Mammary epithelial cell (primary cell): ENCODE measurements around the gene PRPSAP1.

Source experiments
- EZH2 ChIP-seq: IDR thresholded peaks from 2 replicates; pipeline ENCODE4 v1.6.1; 2012; ENCODE audit warnings: low read length, inconsistent platforms, borderline replicate concordance
- TF ChIP-seq, protein P1 (sequence below), 2 donors: IDR thresholded peaks in 1 of 2; conservative IDR thresholded peaks in 1 of 2; 2 replicates each; pipeline ENCODE4 v1.5.1; 2011 to 2012; ENCODE audit warnings: inconsistent platforms in 2 of 2, low read length in 2 of 2, mild to moderate bottlenecking in 2 of 2, control low read depth in 1 of 2, low read depth in 1 of 2; ENCODE audit not compliant: insufficient read depth in 1 of 2; ENCODE audit errors: extremely low read depth in 1 of 2

DNA sequence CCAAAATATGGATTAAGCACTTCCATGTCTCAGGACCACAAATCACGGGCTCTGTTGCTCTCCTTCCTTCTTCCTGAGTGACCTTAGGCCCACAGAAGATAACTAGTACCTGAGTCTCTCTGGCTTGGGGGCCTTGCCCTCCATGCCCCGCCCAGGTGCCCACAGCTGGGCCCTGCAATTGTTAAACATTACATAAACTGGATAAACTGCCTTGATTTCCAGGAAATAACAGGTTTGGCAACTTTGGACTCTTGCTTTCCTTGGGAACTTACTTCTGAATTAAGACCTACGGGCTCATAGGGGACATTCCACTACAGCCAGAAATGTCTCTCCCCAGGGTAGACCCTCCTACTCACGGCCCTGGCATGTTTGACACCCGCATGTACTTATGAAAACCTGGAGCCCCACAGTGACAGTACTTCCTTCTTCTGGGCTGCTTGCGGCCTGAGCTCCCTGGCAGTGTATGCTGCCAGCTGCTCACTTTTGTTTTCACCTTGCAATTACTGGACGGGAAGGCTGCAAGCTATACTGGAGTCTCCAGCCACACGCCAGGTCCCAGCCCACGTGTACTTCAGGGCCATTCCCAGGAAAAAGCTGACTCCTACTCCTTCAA, 90.9 kb downstream of the PRPSAP1 start:
- TF ChIP-seq, protein P1, sequence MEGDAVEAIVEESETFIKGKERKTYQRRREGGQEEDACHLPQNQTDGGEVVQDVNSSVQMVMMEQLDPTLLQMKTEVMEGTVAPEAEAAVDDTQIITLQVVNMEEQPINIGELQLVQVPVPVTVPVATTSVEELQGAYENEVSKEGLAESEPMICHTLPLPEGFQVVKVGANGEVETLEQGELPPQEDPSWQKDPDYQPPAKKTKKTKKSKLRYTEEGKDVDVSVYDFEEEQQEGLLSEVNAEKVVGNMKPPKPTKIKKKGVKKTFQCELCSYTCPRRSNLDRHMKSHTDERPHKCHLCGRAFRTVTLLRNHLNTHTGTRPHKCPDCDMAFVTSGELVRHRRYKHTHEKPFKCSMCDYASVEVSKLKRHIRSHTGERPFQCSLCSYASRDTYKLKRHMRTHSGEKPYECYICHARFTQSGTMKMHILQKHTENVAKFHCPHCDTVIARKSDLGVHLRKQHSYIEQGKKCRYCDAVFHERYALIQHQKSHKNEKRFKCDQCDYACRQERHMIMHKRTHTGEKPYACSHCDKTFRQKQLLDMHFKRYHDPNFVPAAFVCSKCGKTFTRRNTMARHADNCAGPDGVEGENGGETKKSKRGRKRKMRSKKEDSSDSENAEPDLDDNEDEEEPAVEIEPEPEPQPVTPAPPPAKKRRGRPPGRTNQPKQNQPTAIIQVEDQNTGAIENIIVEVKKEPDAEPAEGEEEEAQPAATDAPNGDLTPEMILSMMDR (conservative IDR thresholded peaks at IDR 0.05 in 1 of 2, IDR thresholded peaks at IDR 0.05 in 1 of 2; ENCODE audit: extremely low read depth in 1 of 2, insufficient read depth in 1 of 2, low read depth in 1 of 2, low read length in 2 of 2) = no peak
- TF ChIP-seq EZH2 = no peak
